NCI-H748 (cell line): ENCODE measurements around the gene PTPRN2.

Experiments used
- DNase-seq: peaks from one replicate; lab custom pipeline; 2025; ENCODE audit not compliant: unreplicated experiment; lab: John Stamatoyannopoulos, UW

The PTPRN2 gene

DNA sequence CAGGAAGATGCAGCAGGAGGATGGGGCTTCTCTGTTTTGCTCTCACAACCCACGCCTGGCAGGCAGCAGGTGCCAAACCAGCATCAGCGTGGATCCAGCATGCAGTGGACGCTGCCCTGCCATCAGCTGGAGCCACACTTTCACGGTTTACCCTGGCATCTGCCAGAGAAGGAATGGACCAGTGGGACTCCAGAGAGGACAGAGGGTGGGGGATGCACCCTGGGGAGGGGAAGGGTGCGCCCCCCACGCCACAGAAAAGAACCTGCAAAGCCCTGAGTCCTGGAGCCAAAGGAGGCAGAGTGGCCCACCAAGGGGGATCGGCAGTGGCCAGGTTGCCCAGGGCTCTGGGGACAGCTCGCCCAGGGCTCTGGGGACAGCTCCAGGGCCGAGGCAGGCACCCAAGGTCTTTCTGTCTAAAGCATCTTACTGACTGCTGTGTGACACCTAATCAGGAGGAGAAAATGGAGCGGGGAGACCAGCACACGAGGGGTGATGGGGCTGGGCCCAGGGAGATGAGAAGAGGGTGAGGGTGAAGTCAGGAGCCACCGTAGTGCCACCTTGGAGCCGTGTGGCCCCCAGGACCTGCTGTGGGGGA is 1025.7 kb downstream of the PTPRN2 start:
- DNase-seq, result no peak

- DNase-seq, result no peak
Measured at GRCh38 chr7:157561523-157561785, 1026.2 kb downstream of the PTPRN2 start.

DNA sequence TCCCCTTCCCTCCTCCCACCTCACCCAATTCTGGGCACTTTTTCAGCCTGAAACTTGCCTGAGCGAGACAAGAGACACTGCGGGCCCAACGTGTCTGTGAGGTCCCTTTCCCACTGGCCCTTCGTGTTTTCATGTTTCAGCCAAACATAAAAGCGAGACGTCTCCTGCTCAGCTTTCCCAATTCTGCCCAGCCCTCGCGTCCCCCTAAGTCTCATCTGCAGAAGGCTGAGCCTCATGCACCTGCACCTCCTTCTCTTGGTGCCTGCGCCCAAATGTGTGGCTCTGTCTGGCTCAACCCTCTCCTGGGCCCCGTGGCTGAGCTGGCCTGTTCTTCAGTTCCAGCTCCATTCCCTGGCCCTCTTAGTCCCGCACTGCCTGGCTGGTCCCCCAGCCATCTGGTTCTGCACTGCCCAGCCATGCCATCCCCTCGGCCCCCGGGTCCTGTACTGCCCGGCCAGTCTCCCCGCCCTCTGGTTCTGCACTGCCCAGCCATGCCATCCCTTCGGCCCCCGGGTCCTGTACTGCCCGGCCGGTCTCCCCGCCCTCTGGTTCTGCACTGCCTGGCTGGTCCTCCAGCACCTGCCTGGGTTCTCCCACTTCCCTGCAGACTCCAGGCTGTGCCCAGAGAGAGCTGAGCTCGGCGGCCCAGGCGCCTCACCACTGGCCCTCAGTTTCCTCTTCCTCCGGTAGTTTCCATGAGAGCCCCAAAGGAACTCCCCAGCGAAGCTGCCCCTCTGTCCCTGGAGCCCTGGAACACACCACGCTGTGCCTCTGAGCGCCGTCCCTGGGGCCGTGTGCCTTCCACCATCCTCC is 1026.7 kb downstream of the PTPRN2 start:
- no peak for DNase-seq

GRCh38 chr7:157560258-157560654 is 1027.4 kb downstream of the PTPRN2 start:
- DNase-seq, result no peak

DNA sequence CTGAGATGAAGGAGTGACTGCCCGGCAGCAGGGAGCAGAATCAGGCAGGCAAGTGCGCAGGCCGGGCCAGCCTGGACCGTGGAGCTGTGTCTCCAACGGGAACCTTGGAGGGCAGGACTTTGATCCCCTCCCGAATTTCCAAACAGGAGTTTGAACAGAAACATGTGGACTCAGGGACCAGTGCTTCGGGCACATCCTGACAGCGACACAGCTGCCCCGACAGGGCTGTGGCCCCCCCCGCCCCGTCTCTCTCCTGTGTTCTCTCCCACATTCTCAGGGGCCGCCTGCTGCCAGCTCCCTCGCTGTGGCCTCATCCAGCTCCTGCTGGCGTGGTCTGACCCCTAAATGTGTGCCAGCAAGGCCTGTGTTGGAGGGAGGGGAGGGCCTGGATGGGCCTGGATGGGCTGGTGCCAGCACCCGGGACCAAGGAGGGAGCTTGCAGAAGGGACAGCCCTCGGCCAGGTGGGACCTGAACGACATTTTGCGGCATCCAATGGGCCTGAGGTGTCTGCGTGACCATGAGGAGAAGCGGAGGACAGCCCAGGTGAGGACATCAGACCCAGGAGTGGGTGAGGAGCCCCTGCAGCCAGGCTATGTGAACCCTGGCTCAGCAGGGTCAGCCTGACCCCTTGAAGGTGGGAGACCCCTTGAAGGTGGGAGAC is 1027.9 kb downstream of the PTPRN2 start:
- no peak for DNase-seq

DNA sequence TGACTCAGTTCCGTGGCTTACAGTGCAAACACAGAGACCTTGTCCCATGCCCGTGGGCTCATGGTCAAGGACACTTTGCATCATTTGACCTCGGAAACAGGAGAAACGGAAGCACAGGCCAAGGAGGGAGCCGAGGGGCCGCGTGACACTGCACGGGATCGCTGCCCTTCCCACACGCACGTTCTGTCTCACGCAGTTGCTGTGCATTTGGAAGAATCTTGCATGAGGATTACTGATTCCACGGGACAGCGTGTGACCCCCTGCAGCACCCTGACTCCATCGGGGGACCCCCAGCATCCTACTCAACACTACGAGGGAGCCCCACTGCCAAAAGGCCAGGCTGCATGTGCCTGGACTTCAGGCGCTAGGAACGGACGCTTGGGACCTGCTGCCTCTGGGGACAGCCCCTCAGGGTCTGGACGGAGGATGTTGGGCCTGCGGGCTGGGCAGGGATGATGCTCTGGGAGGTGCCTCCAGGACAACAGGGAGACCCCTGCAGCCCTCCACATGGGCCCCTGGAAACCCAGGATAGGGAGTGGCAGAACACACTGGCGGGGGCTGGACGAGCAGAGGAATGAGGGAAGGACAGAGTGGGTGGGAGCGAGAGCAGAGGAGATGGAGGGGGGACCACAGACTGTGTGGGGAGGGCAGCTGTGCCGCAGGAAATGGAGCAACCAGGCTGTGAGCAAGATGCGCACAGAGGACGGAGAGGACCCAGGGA is 1028.6 kb downstream of the PTPRN2 start:
- no peak for DNase-seq

GRCh38 chr7:157558516-157558874 is 1029.1 kb downstream of the PTPRN2 start:
- DNase-seq, result no peak

- no peak for DNase-seq
Measured at GRCh38 chr7:157558061-157558460, 1029.6 kb downstream of the PTPRN2 start.

GRCh38 chr7:157557263-157557662 is 1030.4 kb downstream of the PTPRN2 start:
- no peak for DNase-seq

- no peak for DNase-seq
Measured at GRCh38 chr7:157556642-157556944, 1031.0 kb downstream of the PTPRN2 start.

- DNase-seq, result no peak
Measured at GRCh38 chr7:157555944-157556641, 1031.5 kb downstream of the PTPRN2 start.

GRCh38 chr7:157555313-157555712 is 1032.3 kb downstream of the PTPRN2 start:
- no peak for DNase-seq

DNA sequence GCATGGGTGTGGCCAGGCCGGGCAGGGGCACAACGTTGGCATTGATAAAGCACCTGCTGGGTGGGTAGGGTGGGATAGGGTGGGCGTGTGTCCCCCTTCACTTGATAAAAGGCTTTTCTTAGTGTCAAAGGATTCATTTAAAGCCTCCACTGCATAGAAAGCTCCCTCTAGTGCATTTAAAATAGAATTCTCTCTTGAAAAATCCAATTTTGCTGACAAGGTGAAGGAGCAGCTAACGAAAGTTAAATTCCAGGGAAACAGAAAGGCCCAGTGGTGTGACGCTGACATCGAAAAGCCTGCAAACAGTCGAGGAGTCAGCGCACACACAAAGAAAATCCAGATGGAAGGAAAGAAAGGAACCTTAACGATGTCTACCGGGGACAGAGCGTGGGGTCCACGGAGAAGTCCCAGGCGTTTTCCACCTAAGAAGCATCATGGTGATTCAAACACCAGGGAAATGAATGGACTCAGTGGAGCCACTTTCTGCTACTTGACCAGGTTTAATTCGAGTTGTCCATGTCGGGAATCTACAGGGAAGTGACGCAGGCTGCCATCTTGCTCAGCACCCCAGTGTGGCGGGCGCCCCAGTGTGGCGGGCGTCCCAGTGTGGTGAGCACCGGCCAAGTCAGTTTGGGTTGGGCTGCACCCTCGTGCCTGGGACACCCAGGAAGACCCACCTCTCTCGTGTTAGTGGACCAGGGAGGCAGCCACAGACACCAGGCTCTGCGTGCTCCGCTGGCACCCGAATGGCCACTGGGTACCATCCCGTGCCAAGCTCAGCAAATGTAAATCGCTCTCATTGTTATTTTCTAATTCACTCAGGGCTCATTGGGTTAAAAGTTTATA is 1033.0 kb downstream of the PTPRN2 start:
- DNase-seq, result no peak

DNA sequence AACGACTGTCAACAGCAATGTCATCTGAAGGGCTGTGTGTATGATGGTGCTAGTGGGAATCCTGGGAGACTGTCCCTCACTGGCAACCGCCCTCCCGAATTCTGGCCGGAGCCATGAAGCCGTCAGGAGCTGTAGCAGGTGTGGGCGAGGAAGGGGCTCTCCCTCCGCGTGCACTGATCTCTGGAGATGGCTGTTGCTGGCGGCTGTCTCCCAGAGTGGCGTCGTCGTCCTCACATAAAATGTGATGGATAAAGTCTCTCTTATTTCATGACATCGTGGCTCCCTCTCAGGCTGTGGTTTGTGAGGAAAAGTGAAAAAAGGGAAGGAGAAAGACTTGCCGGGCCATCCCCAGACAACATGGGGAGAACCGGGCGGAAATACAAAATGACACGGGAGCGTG is 1034.4 kb downstream of the PTPRN2 start:
- DNase-seq, result no peak

DNA sequence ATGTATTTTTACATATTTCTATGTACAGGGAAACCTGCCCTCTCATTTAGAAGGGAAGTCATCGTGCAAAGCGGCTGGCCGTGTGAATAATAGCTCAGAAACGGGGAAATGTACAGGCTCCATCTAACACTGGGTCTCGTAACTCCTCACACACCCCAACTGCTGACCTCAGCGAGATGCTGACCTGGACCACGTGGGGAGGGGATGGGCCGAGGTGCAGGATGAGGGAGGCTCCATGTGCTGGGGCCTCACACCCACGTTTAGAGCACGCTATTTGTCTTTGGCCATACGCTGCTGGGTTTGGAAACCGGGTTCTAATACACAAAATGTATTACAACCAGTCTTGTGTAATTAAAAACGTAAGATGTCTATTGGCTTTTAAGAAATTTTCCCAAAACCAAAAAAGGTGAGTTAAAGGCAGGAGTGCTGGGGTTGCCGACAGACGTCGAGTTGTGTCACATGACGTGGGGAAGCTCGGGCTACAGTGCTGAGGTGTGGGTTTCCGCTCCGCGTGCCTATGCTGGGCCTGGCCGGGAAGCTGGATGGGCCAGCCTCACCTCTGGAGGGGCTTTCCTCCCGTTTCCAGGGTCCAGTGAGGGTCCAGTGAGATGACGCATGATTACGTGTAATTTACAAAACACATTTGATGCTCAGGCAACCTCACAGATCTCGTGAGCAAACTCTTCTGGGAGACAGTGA is 1035.2 kb downstream of the PTPRN2 start:
- DNase-seq, result no peak

- DNase-seq, result no peak
Measured at GRCh38 chr7:157551325-157552070, 1036.1 kb downstream of the PTPRN2 start.

DNA sequence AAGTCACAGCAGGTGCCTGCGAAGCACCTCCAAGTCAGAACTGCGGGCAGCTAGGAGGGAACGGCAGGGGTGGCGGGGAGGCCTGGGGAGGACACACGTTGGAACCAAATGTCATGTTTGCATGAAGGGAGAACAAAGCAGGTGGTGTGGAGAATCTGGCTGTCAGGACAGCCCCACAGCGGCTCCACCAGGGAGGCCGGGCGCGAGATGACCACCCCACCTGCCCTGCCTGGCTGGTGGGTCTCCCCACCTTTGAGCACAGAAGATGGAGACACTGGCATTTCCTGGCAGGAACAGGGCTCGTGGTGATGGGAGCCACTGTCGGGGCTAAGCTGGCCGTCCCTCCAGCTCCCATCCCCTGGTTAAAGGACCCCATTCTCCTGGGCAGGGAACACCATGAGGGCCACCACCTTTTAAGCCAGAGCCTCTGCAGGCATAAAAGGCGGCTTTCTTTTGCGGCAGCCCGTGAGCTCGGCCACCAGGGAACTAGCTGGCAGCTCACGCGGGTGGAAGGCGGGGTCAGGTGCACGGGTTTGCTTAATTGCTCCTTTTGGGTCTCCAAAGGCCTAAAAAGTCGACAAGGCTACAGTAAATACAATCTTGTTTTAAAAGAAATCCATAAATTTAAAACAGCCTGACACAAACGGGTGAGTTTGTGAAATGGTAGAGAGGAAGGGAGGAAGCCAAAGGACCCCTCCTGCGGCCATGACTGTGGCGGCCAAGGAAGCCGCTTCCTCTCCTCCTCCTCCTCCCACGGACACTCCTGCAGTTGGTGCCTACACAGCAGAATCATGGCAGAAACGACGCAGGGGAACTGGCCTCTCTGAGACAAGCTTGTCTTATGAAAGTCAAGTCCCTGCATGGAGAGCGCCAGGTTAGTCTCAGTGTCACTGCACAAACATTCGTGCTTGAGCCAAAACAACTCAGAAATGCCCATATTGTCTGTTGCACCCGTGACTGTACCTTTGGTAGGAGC is 1037.0 kb downstream of the PTPRN2 start:
- DNase-seq, result no peak

DNA sequence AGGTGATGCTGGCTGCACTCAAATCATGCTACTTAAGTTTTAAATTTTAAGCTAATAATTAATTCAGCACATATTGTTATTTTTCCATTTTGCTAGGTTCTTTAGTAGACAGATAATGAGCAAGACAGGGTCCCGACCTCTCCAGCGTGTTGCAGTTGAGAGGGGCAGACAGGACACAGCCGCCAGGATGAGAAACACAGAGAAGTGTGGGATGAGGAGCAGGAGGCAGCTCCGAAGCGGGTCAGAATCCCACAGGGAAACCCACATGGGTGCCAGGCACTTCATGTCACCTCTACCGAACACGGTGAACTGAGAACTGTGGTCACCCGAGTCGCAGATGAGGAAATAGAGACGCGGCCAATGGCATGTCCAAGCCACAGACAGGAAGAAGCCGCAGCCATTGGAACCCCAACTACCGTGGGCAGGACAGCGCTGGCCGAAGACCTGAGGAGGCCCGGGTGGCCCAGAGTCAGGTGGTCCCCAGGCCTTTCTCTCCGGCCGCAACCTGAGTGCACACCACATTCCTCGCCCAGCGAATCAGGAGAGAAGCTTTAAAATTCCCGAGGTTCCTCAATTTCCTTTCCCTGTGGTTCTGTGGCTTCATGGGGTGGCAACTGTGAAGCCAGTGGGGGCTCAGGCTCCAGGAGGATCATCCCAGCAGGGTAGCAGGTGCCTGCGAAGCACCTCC is 1037.9 kb downstream of the PTPRN2 start:
- no peak for DNase-seq
